GM21717 (cell line): Measurements from ENCODE around the gene SLC8A1.

ENCODE experiments used
- ATAC-seq: cut with Tn5 transposase; IDR thresholded peaks from one replicate; pipeline ENCODE4 v1.9.1; 2021; ENCODE audit warnings: mild to moderate bottlenecking, moderate library complexity; ENCODE audit not compliant: unreplicated experiment

SLC8A1 gene

GRCh38 chr2:40428439-40428838, 23.5 kb downstream of the SLC8A1 start:
- ATAC-seq: no peak

- no peak for ATAC-seq
Observed at GRCh38 chr2:40421631-40422297, 30.1 kb downstream of the SLC8A1 start.

- no peak for ATAC-seq
Observed at GRCh38 chr2:40420478-40420877, 31.4 kb downstream of the SLC8A1 start.

GRCh38 chr2:40419364-40419762, 32.5 kb downstream of the SLC8A1 start:
- ATAC-seq: no peak

- no peak for ATAC-seq
Observed at GRCh38 chr2:40418614-40419363, 33.1 kb downstream of the SLC8A1 start.

- no peak for ATAC-seq
Observed at GRCh38 chr2:40416486-40416885, 35.4 kb downstream of the SLC8A1 start.

GRCh38 chr2:40415391-40415790, 36.5 kb downstream of the SLC8A1 start:
- ATAC-seq: no peak

GRCh38 chr2:40412456-40412855, 39.4 kb downstream of the SLC8A1 start:
- ATAC-seq: no peak

GRCh38 chr2:40410695-40411094, 41.2 kb downstream of the SLC8A1 start:
- no peak for ATAC-seq

GRCh38 chr2:40409734-40410133, 42.2 kb downstream of the SLC8A1 start:
- ATAC-seq: no peak

- no peak for ATAC-seq
Observed at GRCh38 chr2:40406485-40407289, 45.2 kb downstream of the SLC8A1 start.

- no peak for ATAC-seq
Observed at GRCh38 chr2:40405465-40405864, 46.4 kb downstream of the SLC8A1 start.

GRCh38 chr2:40404517-40404916, 47.4 kb downstream of the SLC8A1 start:
- no peak for ATAC-seq

GRCh38 chr2:40403233-40403836, 48.6 kb downstream of the SLC8A1 start:
- ATAC-seq: no peak

GRCh38 chr2:40401896-40402295, 50.0 kb downstream of the SLC8A1 start:
- no peak for ATAC-seq

GRCh38 chr2:40400336-40400953, 51.4 kb downstream of the SLC8A1 start:
- ATAC-seq: no peak

- no peak for ATAC-seq
Observed at GRCh38 chr2:40397765-40398164, 54.1 kb downstream of the SLC8A1 start.

GRCh38 chr2:40396124-40396523, 55.8 kb downstream of the SLC8A1 start:
- no peak for ATAC-seq

GRCh38 chr2:40395169-40396073, 56.5 kb downstream of the SLC8A1 start:
- ATAC-seq: no peak

GRCh38 chr2:40394597-40394996, 57.3 kb downstream of the SLC8A1 start:
- no peak for ATAC-seq
